Esophagus squamous epithelium (tissue), 4 donors: Measurements from ENCODE around the gene DYRK1A.

Experiments
- CTCF ChIP-seq, 6 experiments: fragments of 450-650 bp in 4 of 6; fragments of 200-600 bp in 2 of 6; sonication (generic) in 2 of 6; IDR thresholded peaks; one replicate each; pipeline ENCODE4 v1.5.1; 2016 to 2019; ENCODE audit warnings: antibody characterized with exemption in 6 of 6, mild to moderate bottlenecking in 4 of 6, moderate library complexity in 4 of 6
- POLR2A ChIP-seq, 4 donors: fragments of 450-650 bp; IDR thresholded peaks; one replicate each; pipeline ENCODE4 v1.6.1; 2017; ENCODE audit warnings: antibody characterized with exemption in 4 of 4, mild to moderate bottlenecking in 4 of 4, moderate library complexity in 3 of 4

DNA sequence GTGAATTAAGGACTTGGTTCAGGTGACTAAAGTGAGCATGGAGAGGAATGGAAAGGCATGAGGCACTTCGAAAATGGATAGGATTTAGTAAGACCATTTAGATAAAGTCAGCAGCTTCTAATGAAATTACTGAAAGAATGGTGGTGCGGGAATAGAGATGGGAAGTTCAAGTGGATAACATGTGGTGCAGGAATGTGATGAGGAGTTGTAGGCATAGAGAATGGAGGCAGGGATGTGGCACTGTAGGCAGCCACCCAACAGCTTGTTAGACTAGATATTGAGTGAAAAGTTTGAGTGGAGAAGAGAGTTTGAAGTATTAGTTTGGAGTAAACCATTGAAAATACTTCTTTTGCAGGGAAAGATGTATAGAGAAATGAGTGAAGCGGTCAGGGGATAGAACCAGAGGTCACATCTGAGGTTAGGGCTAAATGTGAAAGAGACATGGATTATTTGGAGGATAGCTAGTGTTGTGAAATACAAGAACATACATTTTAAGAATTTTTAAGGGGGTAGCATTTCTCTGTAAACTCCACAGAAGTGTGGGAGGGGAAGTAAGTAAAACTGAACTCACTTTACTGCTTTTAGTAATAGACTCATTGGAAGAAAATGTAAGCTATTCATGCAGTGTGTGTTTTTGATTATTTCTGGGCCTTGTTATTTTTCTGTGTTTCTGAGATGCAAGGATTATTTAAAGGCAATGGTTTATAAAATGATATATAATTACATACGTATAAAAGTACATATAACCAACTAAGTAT, 46.2 kb downstream of the DYRK1A start:
- TF ChIP-seq CTCF (IDR thresholded peaks at IDR 0.05) (no peak), POLR2A (IDR thresholded peaks at IDR 0.05) (no peak)
